ENCODE results near the gene TULP4.

- TF ChIP-seq CTCF (conservative IDR thresholded peaks at IDR 0.05; ENCODE audit: low read depth, low read length) (no peak), EZH2phosphoT487 (IDR thresholded peaks at IDR 0.05; ENCODE audit: borderline replicate concordance, low read length) (no peak)
Measured at GRCh38 chr6:158442306-158442705, 130.0 kb downstream of the TULP4 start.

Measured in PC-3 (cell line).